Spleen (tissue), 11 donors: ENCODE measurements around the gene PDZD8. TPM values are rescaled to one million over a fixed set of nuclear protein-coding genes. Genes with fewer than 3 reads are reported as not detected.
"Not testable (repeated sequence)": the region's sequence is repeated elsewhere in the genome, so short reads cannot be mapped to it uniquely, and the experiment has no call there.

Experiments
- DNase-seq: peaks from one replicate; pipeline ENCODE4 v3.0.0-alpha.2; 2020
- H3K27ac ChIP-seq, 8 donors: fragments of 200-600 bp; sonication (generic) in 7 of 8; 1 replicate in 4 of 8; 2 replicates in 4 of 8; pipeline versions ENCODE4 v1.5.0 to v1.8.0; 2016 to 2021; ENCODE audit warnings: inconsistent platforms in 4 of 8, mild to moderate bottlenecking in 4 of 8, moderate library complexity in 1 of 8
- H3K27me3 ChIP-seq, 7 donors: fragments of 200-600 bp; sonication (generic) in 6 of 7; replicated peaks in 1 of 7; 1 replicate in 4 of 7; 2 replicates in 3 of 7; pipeline versions ENCODE4 v1.5.0 to v1.8.0; 2016 to 2021; ENCODE audit warnings: inconsistent platforms in 3 of 7, mild to moderate bottlenecking in 1 of 7
- H3K36me3 ChIP-seq, 6 donors: fragments of 200-600 bp; sonication (generic) in 5 of 6; 1 replicate in 4 of 6; 2 replicates in 2 of 6; pipeline versions ENCODE4 v1.5.0 to v1.8.0; 2016 to 2021; ENCODE audit warnings: inconsistent platforms in 2 of 6
- H3K4me1 ChIP-seq, 6 donors: fragments of 200-600 bp; sonication (generic) in 5 of 6; 1 replicate in 3 of 6; 2 replicates in 3 of 6; pipeline versions ENCODE4 v1.5.0 to v1.8.0; 2016 to 2021; ENCODE audit warnings: inconsistent platforms in 3 of 6
- H3K4me3 ChIP-seq, 8 donors: fragments of 200-600 bp; sonication (generic) in 7 of 8; 1 replicate in 4 of 8; 2 replicates in 4 of 8; pipeline versions ENCODE4 v1.5.0 to v1.8.0; 2016 to 2021; ENCODE audit warnings: inconsistent platforms in 4 of 8, mild to moderate bottlenecking in 4 of 8, moderate library complexity in 2 of 8
- H3K9me3 ChIP-seq, 8 donors: fragments of 200-600 bp; sonication (generic) in 7 of 8; 1 replicate in 4 of 8; 2 replicates in 4 of 8; pipeline versions ENCODE4 v1.5.0 to v1.8.0; 2016 to 2021; ENCODE audit warnings: inconsistent platforms in 4 of 8
- POLR2A ChIP-seq, 3 donors: fragments of 450-650 bp; IDR thresholded peaks; one replicate each; pipeline ENCODE4 v1.5.1; 2017; ENCODE audit warnings: antibody characterized with exemption in 3 of 3, mild to moderate bottlenecking in 1 of 3
- POLR2AphosphoS5 ChIP-seq, 3 donors: sonication (generic); formaldehyde crosslinking; IDR thresholded peaks; one replicate each; pipeline ENCODE4 v1.5.1; 2017; ENCODE audit warnings: antibody characterized with exemption in 3 of 3
- WGBS, 5 donors: extraction: QIAGEN DNeasy Blood & Tissue Kit in 3 of 5; methylation state at CpG; one replicate each; pipeline versions ENCODE4 v1.1.5 to v1.1.7; 2013 to 2018; 5-methylcytosine and 5-hydroxymethylcytosine counted together
- intact Hi-C: fragments of 100-400 bp; cut with DNase I; formaldehyde crosslinking; loops from one replicate; pipeline ENCODE4 v1.15.0; 2023; ENCODE audit warnings: low total_unique reads
- polyA plus RNA-seq, 3 donors: library from polyadenylated mRNA; stranded (reverse); fragments of 200-250 nt; gene quantifications; one replicate each; pipeline ENCODE4 v1.2.1, GENCODE V29; 2013
- total RNA-seq, 7 donors: library from RNA; depleted of rRNA in 3 of 7; stranded (reverse); fragments of >200 nt in 3 of 7; fragmentation: NEBNext Ultra II Directional in 4 of 7; extraction: Animal tissue kit (Norgen Biotek cat#: 25700) in 4 of 7; gene quantifications; one replicate each; pipeline versions ENCODE4 v1.1.0 to v1.2.1, GENCODE V29; 2016 to 2021
- TF ChIP-seq, protein P1 (sequence below), 11 experiments: fragments of 200-600 bp in 7 of 11; fragments of 450-650 bp in 4 of 11; sonication (generic) in 4 of 11; IDR thresholded peaks in 8 of 11; conservative IDR thresholded peaks in 3 of 11; 1 replicate in 7 of 11; 2 replicates in 4 of 11; pipeline versions ENCODE4 v1.4.0 to v1.8.0; 2016 to 2021; ENCODE audit warnings: antibody characterized with exemption in 11 of 11, inconsistent platforms in 4 of 11, mild to moderate bottlenecking in 1 of 11
- donor health status: healthy with polysubstance abuse.
- donor health status: DM: no; HTN: no; CAD: no; lungs with moderate emphysema.
- donor health status: DM: no; HTN: no; CAD: no.
- donor health status: Bipolar disorder and iron deficiency.
- donor health status: healthy.
- donor health status: DM: no; HTN: no; CAD: no.
- donor health status: DM: yes; HTN: yes; CAD: no.

The PDZD8 gene
- total and polyA plus RNA-seq, 10 donors = 0.91 to 119 (median 26.5) TPM

GRCh38 chr10:117313641-117314040 lies 61.6 kb downstream of the PDZD8 start:
- H3K36me3 ChIP-seq = peaks cover 0 to 71% (median 8%) of the 10 kb centered on the region in 6 donors
- 94 to 100% (median 96%) methylated on average over 1 of the region's 1 CpG for WGBS, 5 donors
- DNase-seq = no peak
- intact Hi-C loops = loop anchor here (10.0 kb wide), 1 partner anchor 99 kb away; no protein-coding TSS in a partner anchor
- TF ChIP-seq, protein P1, sequence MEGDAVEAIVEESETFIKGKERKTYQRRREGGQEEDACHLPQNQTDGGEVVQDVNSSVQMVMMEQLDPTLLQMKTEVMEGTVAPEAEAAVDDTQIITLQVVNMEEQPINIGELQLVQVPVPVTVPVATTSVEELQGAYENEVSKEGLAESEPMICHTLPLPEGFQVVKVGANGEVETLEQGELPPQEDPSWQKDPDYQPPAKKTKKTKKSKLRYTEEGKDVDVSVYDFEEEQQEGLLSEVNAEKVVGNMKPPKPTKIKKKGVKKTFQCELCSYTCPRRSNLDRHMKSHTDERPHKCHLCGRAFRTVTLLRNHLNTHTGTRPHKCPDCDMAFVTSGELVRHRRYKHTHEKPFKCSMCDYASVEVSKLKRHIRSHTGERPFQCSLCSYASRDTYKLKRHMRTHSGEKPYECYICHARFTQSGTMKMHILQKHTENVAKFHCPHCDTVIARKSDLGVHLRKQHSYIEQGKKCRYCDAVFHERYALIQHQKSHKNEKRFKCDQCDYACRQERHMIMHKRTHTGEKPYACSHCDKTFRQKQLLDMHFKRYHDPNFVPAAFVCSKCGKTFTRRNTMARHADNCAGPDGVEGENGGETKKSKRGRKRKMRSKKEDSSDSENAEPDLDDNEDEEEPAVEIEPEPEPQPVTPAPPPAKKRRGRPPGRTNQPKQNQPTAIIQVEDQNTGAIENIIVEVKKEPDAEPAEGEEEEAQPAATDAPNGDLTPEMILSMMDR (IDR thresholded peaks at IDR 0.05 in 8 of 11, conservative IDR thresholded peaks at IDR 0.05 in 3 of 11) = no peak
- TF ChIP-seq POLR2A (IDR thresholded peaks at IDR 0.05) = no peak
- TF ChIP-seq POLR2AphosphoS5 (IDR thresholded peaks at IDR 0.05) = no peak
- H3K27me3 ChIP-seq = no peaks in the 10 kb centered on the region
- H3K4me1 ChIP-seq = no peaks in the 10 kb centered on the region
- H3K27ac ChIP-seq = no peak overlapping the region
- no peaks in the 10 kb centered on the region for H3K9me3 ChIP-seq
- H3K4me3 ChIP-seq = no peak overlapping the region

DNA sequence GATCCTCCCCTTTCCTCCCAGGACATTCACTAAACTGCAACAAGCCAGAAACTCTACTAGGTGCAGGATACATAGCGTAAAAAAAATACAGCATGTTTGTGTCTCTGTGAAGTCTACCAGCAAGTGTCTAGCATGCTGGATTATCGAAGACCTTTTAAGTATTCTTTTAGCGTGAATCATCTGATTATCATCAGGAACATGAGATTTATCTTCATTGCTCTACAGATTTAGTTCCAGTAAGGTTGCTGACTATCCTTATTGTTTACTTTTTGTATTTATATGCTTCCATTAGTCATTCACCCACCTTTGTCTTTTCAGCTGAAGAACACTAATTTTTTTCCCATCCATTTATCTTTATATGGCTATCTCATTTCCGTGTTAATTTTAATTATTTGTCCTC lies 62.8 kb downstream of the PDZD8 start:
- DNase-seq = no peak
- H3K4me3 ChIP-seq = no peak overlapping the region
- H3K27ac ChIP-seq = no peak overlapping the region
- intact Hi-C loops = loop anchor here (10.0 kb wide), 1 partner anchor 98 kb away; no protein-coding TSS in a partner anchor
- TF ChIP-seq POLR2A (IDR thresholded peaks at IDR 0.05) (no peak), POLR2AphosphoS5 (IDR thresholded peaks at IDR 0.05) (no peak)
- TF ChIP-seq, protein P1 (IDR thresholded peaks at IDR 0.05 in 8 of 11, conservative IDR thresholded peaks at IDR 0.05 in 3 of 11) = no peak
- H3K27me3 ChIP-seq = no peaks in the 10 kb centered on the region
- no peaks in the 10 kb centered on the region for H3K4me1 ChIP-seq
- no peaks in the 10 kb centered on the region for H3K9me3 ChIP-seq
- 97 to 100% (median 98%) methylated on average over 4 of the region's 4 CpGs for WGBS, 5 donors
- H3K36me3 ChIP-seq = peaks cover 0 to 59% (median 3%) of the 10 kb centered on the region in 6 donors

GRCh38 chr10:117311261-117311660 lies 64.0 kb downstream of the PDZD8 start:
- DNase-seq = no peak
- intact Hi-C loops = loop anchor here (10.0 kb wide), 1 partner anchor 96 kb away; no protein-coding TSS in a partner anchor
- Histone ChIP-seq H3K27me3 (no peaks in the 10 kb centered on the region), H3K4me1 (no peaks in the 10 kb centered on the region), H3K9me3 (no peaks in the 10 kb centered on the region), H3K36me3 (peaks cover 0 to 50% (median 3%) of the 10 kb centered on the region in 6 donors), H3K4me3 (no peak overlapping the region), H3K27ac (no peak overlapping the region)
- 91 to 96% (median 93%) methylated on average over 5 of the region's 5 CpGs for WGBS, 5 donors
- TF ChIP-seq POLR2AphosphoS5 (IDR thresholded peaks at IDR 0.05) (no peak), POLR2A (IDR thresholded peaks at IDR 0.05) (no peak)
- TF ChIP-seq, protein P1 (IDR thresholded peaks at IDR 0.05 in 8 of 11, conservative IDR thresholded peaks at IDR 0.05 in 3 of 11) = no peak

- H3K36me3 ChIP-seq = peaks cover 0 to 35% (median 0%) of the 10 kb centered on the region in 6 donors
- no peak overlapping the region for H3K4me3 ChIP-seq
- no peak for DNase-seq
- no peak overlapping the region for H3K27ac ChIP-seq
- no peaks in the 10 kb centered on the region for H3K4me1 ChIP-seq
- intact Hi-C loops = no loop called here
- peaks cover 0 to 19% (median 9%) of the 10 kb centered on the region in 8 donors for H3K9me3 ChIP-seq
- no peaks in the 10 kb centered on the region for H3K27me3 ChIP-seq
- TF ChIP-seq, protein P1 (IDR thresholded peaks at IDR 0.05 in 8 of 11, conservative IDR thresholded peaks at IDR 0.05 in 3 of 11) = no peak
These were observed 68.6 kb downstream of the PDZD8 start for GRCh38 chr10:117306674-117307073.

GRCh38 chr10:117303451-117303850 lies 71.8 kb downstream of the PDZD8 start:
- peaks cover 0 to 33% (median 0%) of the 10 kb centered on the region in 6 donors for H3K36me3 ChIP-seq
- intact Hi-C loops = not testable (repeated sequence)
- 94 to 100% (median 97%) methylated on average over 2 to 3 of the region's 3 CpGs for WGBS, 5 donors

More at GRCh38 chr10:117303451-117303850, 71.8 kb downstream of the PDZD8 start:
- not testable (repeated sequence) for DNase-seq, H3K4me3 ChIP-seq, H3K27me3 ChIP-seq, H3K27ac ChIP-seq, H3K4me1 ChIP-seq
- H3K9me3 ChIP-seq = peaks cover 0 to 38% (median 22%) of the 10 kb centered on the region in 8 donors
